Measurements from ENCODE around the gene ASAP2. TPM values are rescaled to one million over a fixed set of nuclear protein-coding genes. Genes with fewer than 3 reads are reported as not detected.

ASAP2 gene
- total and polyA plus RNA-seq, 9 of the 15 experiments (the other 6 are each of a cell fraction or from before 2014, with no cell fraction given): 0.06 to 4.3 (median 3.1) TPM

- no peak for TF ChIP-seq EWSR1 (IDR thresholded peaks at IDR 0.05; ENCODE audit: borderline replicate concordance, low read depth, partially characterized antibody)
- TF ChIP-seq FOXK1 (CRISPR knock-in tag; IDR thresholded peaks at IDR 0.05; ENCODE audit: borderline replicate concordance): no peak
- peak; percentile 93 for TF ChIP-seq ETV1 (tag; conservative IDR thresholded peaks at IDR 0.05; ENCODE audit: low read depth)
- peak; percentile 49; the same call in 1 of the 2 replicates for TF ChIP-seq SMARCC2 (IDR thresholded peaks at IDR 0.05; ENCODE audit: low read depth)
- no peak for TF ChIP-seq TRIM25 (IDR thresholded peaks at IDR 0.05; ENCODE audit: borderline replicate concordance)
- no peak for TF ChIP-seq STAT5B (CRISPR knock-in tag; IDR thresholded peaks at IDR 0.05)
- no peak for TF ChIP-seq CGGBP1 (CRISPR knock-in tag; IDR thresholded peaks at IDR 0.05)
- TF ChIP-seq WHSC1 (IDR thresholded peaks at IDR 0.05; ENCODE audit: low read length): no peak
- TF ChIP-seq YY1 (IDR thresholded peaks at IDR 0.05; ENCODE audit: borderline replicate concordance in 1 of 3, control insufficient read depth in 1 of 3, extremely low read depth in 1 of 3, insufficient read depth in 3 of 3, insufficient read length in 1 of 3, insufficient replicate concordance in 2 of 3, low read depth in 1 of 3, low read length in 2 of 3): peak in 1 of 3 experiments; percentile 6
- TF ChIP-seq POU5F1 (IDR thresholded peaks at IDR 0.05; ENCODE audit: borderline replicate concordance, low read depth, low read length, partially characterized antibody): no peak
- TF ChIP-seq HNRNPH1 (optimal IDR thresholded peaks at IDR 0.05; ENCODE audit: low read depth, low read length): no peak
- no peak for TF ChIP-seq RB1 (IDR thresholded peaks at IDR 0.05; ENCODE audit: low read depth)
- no peak for TF ChIP-seq BHLHE40 (IDR thresholded peaks at IDR 0.05; ENCODE audit: low read length)
- no peak for TF ChIP-seq SRF (CRISPR knock-in tag; IDR thresholded peaks at IDR 0.05)
- no peak for TF ChIP-seq ESRRB (CRISPR knock-in tag; IDR thresholded peaks at IDR 0.05; ENCODE audit: borderline replicate concordance)
- TF ChIP-seq ZNF740 (CRISPR knock-in tag; IDR thresholded peaks at IDR 0.05): no peak
- no peak for TF ChIP-seq ZNF740 (tag; IDR thresholded peaks at IDR 0.05)
- TF ChIP-seq GTF3C2 (IDR thresholded peaks at IDR 0.05; ENCODE audit: borderline replicate concordance, extremely low read depth, insufficient read length): no peak
- TF ChIP-seq NFIX (CRISPR knock-in tag; IDR thresholded peaks at IDR 0.05; ENCODE audit: low read depth): no peak
Measured at GRCh38 chr2:9234680-9235146, 28.1 kb downstream of the ASAP2 start (continued).
